ENCODE results near the gene GRAP2. TPM values are rescaled to one million over a fixed set of nuclear protein-coding genes. Genes with fewer than 3 reads are reported as not detected.
"Not testable (repeated sequence)": the region's sequence is repeated elsewhere in the genome, so short reads cannot be mapped to it uniquely, and the experiment has no call there.

The GRAP2 gene
- total RNA-seq, 3 donors from 2014 or later, result 0.66 to 8.0 (median 3.5) TPM

GRCh38 chr22:39873965-39874364, 26.9 kb upstream of the GRAP2 start:
- no peak for TF ChIP-seq POLR2AphosphoS5 (IDR thresholded peaks at IDR 0.05)
- no peak for TF ChIP-seq POLR2A (IDR thresholded peaks at IDR 0.05)
- no peak for TF ChIP-seq CTCF (IDR thresholded peaks at IDR 0.05)
- no peak for DNase-seq (ENCODE audit: low spot score in 2 of 2)
- H3K4me1 ChIP-seq, result no peaks in the 10 kb centered on the region
- no peak overlapping the region for H3K27ac ChIP-seq
- intact Hi-C loops (cut with DNase I; ENCODE audit: low total_unique reads), result no loop called here
- no peaks in the 10 kb centered on the region for H3K27me3 ChIP-seq
- no peak overlapping the region for H3K4me3 ChIP-seq
- no peaks in the 10 kb centered on the region for H3K36me3 ChIP-seq
- H3K9me3 ChIP-seq, result no peaks in the 10 kb centered on the region

- intact Hi-C loops (cut with DNase I; ENCODE audit: low total_unique reads); H3K9me3 ChIP-seq; DNase-seq (ENCODE audit: low spot score in 2 of 2); H3K4me1 ChIP-seq; H3K27me3 ChIP-seq; H3K36me3 ChIP-seq; H3K4me3 ChIP-seq; H3K27ac ChIP-seq: not testable (repeated sequence)
These were observed 25.6 kb upstream of the GRAP2 start for GRCh38 chr22:39875176-39875885.

GRCh38 chr22:39877079-39877845, 23.6 kb upstream of the GRAP2 start:
- no peaks in the 10 kb centered on the region for H3K27me3 ChIP-seq
- no peak overlapping the region for H3K27ac ChIP-seq
- H3K4me1 ChIP-seq, result no peaks in the 10 kb centered on the region
- no peaks in the 10 kb centered on the region for H3K36me3 ChIP-seq
- TF ChIP-seq POLR2AphosphoS5 (IDR thresholded peaks at IDR 0.05) (no peak), POLR2A (IDR thresholded peaks at IDR 0.05) (no peak)
- no peak overlapping the region for H3K4me3 ChIP-seq
- no peak for DNase-seq (ENCODE audit: low spot score in 2 of 2)
- no peaks in the 10 kb centered on the region for H3K9me3 ChIP-seq
- intact Hi-C loops (cut with DNase I; ENCODE audit: low total_unique reads), result no loop called here

GRCh38 chr22:39880722-39881121, 20.2 kb upstream of the GRAP2 start:
- Histone ChIP-seq H3K27me3 (no peaks in the 10 kb centered on the region), H3K9me3 (no peaks in the 10 kb centered on the region), H3K4me1 (no peaks in the 10 kb centered on the region), H3K27ac (no peak overlapping the region), H3K36me3 (no peaks in the 10 kb centered on the region), H3K4me3 (no peak overlapping the region)
- intact Hi-C loops (cut with DNase I; ENCODE audit: low total_unique reads), result no loop called here
- TF ChIP-seq POLR2AphosphoS5 (IDR thresholded peaks at IDR 0.05) (no peak), CTCF (IDR thresholded peaks at IDR 0.05) (no peak), POLR2A (IDR thresholded peaks at IDR 0.05) (no peak)
- no peak for DNase-seq (ENCODE audit: low spot score in 2 of 2)

GRCh38 chr22:39883057-39883456, 17.8 kb upstream of the GRAP2 start:
- no peaks in the 10 kb centered on the region for H3K9me3 ChIP-seq
- TF ChIP-seq POLR2AphosphoS5 (IDR thresholded peaks at IDR 0.05) (no peak), CTCF (IDR thresholded peaks at IDR 0.05) (no peak), POLR2A (IDR thresholded peaks at IDR 0.05) (no peak)
- no peaks in the 10 kb centered on the region for H3K4me1 ChIP-seq
- no peak overlapping the region for H3K4me3 ChIP-seq
- H3K27ac ChIP-seq, result no peak overlapping the region
- no peaks in the 10 kb centered on the region for H3K27me3 ChIP-seq
- no peaks in the 10 kb centered on the region for H3K36me3 ChIP-seq
- no peak for DNase-seq (ENCODE audit: low spot score in 2 of 2)
- intact Hi-C loops (cut with DNase I; ENCODE audit: low total_unique reads), result no loop called here

GRCh38 chr22:39889924-39890323, 11.0 kb upstream of the GRAP2 start:
- H3K4me3 ChIP-seq; intact Hi-C loops (cut with DNase I; ENCODE audit: low total_unique reads); DNase-seq (ENCODE audit: low spot score in 2 of 2); H3K27ac ChIP-seq; H3K27me3 ChIP-seq; H3K36me3 ChIP-seq; H3K9me3 ChIP-seq; H3K4me1 ChIP-seq: not testable (repeated sequence)

Data from breast epithelium (tissue), 4 donors.